Measurements from ENCODE around the gene EPB41. TPM values are rescaled to one million over a fixed set of nuclear protein-coding genes. Genes with fewer than 3 reads are reported as not detected.

EPB41 gene
- total and polyA plus RNA-seq, 9 of the 15 experiments (the other 6 are each of a cell fraction or from before 2014, with no cell fraction given): 3.7 to 213 (median 141) TPM

DNA sequence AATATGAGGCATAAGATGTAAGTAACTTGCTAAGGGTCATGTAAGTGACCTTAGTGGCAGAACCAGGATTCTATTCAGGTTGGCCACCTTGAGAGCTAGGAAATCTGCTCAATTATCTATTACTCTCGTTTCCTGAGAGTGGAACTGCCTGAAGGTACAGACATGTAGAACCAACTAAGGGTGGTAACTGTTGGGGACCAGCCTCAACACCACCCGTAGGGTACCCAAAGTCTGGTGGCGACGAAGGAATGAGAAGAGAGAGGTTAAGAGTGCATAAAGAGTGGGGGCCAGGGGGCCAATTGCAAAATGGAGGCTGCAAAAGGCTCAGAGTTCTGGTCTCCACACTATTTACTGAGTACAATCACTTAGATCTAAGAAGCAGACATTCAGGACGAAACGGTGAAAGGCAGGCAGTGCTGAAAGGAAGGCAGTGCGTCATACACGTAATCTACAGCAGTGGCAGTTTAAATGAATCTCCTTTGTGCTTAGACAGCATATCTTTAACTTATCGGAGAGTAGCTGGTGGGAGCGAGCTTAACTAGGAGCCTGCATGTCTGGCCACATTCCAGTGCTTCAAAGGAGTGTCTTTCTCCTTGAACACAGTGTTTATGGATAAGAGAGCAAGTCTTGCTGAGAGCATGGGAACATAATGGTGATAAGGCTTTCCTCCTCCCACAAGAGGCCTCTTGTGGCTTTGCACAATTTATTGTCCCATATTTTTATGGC, 242.3 kb downstream of the EPB41 start (continued):
- TF ChIP-seq, protein P1, sequence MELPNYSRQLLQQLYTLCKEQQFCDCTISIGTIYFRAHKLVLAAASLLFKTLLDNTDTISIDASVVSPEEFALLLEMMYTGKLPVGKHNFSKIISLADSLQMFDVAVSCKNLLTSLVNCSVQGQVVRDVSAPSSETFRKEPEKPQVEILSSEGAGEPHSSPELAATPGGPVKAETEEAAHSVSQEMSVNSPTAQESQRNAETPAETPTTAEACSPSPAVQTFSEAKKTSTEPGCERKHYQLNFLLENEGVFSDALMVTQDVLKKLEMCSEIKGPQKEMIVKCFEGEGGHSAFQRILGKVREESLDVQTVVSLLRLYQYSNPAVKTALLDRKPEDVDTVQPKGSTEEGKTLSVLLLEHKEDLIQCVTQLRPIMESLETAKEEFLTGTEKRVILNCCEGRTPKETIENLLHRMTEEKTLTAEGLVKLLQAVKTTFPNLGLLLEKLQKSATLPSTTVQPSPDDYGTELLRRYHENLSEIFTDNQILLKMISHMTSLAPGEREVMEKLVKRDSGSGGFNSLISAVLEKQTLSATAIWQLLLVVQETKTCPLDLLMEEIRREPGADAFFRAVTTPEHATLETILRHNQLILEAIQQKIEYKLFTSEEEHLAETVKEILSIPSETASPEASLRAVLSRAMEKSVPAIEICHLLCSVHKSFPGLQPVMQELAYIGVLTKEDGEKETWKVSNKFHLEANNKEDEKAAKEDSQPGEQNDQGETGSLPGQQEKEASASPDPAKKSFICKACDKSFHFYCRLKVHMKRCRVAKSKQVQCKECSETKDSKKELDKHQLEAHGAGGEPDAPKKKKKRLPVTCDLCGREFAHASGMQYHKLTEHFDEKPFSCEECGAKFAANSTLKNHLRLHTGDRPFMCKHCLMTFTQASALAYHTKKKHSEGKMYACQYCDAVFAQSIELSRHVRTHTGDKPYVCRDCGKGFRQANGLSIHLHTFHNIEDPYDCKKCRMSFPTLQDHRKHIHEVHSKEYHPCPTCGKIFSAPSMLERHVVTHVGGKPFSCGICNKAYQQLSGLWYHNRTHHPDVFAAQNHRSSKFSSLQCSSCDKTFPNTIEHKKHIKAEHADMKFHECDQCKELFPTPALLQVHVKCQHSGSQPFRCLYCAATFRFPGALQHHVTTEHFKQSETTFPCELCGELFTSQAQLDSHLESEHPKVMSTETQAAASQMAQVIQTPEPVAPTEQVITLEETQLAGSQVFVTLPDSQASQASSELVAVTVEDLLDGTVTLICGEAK (IDR thresholded peaks at IDR 0.05): no peak
- TF ChIP-seq, protein P1 (CRISPR knock-in tag; IDR thresholded peaks at IDR 0.05): no peak
- peak; percentile 91 for TF ChIP-seq BCOR (IDR thresholded peaks at IDR 0.05)
- TF ChIP-seq, protein P2, sequence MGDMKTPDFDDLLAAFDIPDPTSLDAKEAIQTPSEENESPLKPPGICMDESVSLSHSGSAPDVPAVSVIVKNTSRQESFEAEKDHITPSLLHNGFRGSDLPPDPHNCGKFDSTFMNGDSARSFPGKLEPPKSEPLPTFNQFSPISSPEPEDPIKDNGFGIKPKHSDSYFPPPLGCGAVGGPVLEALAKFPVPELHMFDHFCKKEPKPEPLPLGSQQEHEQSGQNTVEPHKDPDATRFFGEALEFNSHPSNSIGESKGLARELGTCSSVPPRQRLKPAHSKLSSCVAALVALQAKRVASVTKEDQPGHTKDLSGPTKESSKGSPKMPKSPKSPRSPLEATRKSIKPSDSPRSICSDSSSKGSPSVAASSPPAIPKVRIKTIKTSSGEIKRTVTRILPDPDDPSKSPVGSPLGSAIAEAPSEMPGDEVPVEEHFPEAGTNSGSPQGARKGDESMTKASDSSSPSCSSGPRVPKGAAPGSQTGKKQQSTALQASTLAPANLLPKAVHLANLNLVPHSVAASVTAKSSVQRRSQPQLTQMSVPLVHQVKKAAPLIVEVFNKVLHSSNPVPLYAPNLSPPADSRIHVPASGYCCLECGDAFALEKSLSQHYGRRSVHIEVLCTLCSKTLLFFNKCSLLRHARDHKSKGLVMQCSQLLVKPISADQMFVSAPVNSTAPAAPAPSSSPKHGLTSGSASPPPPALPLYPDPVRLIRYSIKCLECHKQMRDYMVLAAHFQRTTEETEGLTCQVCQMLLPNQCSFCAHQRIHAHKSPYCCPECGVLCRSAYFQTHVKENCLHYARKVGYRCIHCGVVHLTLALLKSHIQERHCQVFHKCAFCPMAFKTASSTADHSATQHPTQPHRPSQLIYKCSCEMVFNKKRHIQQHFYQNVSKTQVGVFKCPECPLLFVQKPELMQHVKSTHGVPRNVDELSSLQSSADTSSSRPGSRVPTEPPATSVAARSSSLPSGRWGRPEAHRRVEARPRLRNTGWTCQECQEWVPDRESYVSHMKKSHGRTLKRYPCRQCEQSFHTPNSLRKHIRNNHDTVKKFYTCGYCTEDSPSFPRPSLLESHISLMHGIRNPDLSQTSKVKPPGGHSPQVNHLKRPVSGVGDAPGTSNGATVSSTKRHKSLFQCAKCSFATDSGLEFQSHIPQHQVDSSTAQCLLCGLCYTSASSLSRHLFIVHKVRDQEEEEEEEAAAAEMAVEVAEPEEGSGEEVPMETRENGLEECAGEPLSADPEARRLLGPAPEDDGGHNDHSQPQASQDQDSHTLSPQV (IDR thresholded peaks at IDR 0.05): peak; percentile 90
- TF ChIP-seq, protein P3, sequence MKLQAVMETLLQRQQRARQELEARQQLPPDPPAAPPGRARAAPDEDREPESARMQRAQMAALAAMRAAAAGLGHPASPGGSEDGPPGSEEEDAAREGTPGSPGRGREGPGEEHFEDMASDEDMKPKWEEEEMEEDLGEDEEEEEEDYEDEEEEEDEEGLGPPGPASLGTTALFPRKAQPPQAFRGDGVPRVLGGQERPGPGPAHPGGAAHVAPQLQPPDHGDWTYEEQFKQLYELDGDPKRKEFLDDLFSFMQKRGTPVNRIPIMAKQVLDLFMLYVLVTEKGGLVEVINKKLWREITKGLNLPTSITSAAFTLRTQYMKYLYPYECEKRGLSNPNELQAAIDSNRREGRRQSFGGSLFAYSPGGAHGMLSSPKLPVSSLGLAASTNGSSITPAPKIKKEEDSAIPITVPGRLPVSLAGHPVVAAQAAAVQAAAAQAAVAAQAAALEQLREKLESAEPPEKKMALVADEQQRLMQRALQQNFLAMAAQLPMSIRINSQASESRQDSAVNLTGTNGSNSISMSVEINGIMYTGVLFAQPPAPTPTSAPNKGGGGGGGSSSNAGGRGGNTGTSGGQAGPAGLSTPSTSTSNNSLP (IDR thresholded peaks at IDR 0.05; ENCODE audit: borderline replicate concordance, low read depth, low read length): peak; percentile 98
- peak; percentile 79; the same call in 1 of the 2 replicates for TF ChIP-seq TOE1 (IDR thresholded peaks at IDR 0.05; ENCODE audit: borderline replicate concordance)
- no peak for TF ChIP-seq TOE1 (CRISPR knock-in tag; IDR thresholded peaks at IDR 0.05; ENCODE audit: borderline replicate concordance, low read depth)
